Neural cell (in vitro differentiated cells): ENCODE data around the gene DPP9. TPM values are rescaled to one million over a fixed set of nuclear protein-coding genes. Genes with fewer than 3 reads are reported as not detected.

ENCODE experiments used
- H2AFZ ChIP-seq: fragments of 200-600, 300-800 bp; sonication (generic), shearing (Covaris generic); 2 replicates; pipeline ENCODE4 v1.6.0; 2014; ENCODE audit warnings: low read depth, mild to moderate bottlenecking, antibody characterized with exemption, low read length, moderate library complexity
- H3F3A ChIP-seq: fragments of 200-600 bp; shearing (Covaris generic); 2 replicates; pipeline ENCODE4 v1.6.1; 2016; ENCODE audit warnings: mild to moderate bottlenecking, moderate library complexity, mixed read lengths, antibody characterized with exemption, low read length; ENCODE audit not compliant: insufficient read depth, poor library complexity, severe bottlenecking
- H3K27ac ChIP-seq: fragments of 200-600, 300-800 bp; sonication (generic), shearing (Covaris generic); 2 replicates; pipeline ENCODE4 v1.5.1; 2014; ENCODE audit warnings: mild to moderate bottlenecking, low read length, moderate library complexity
- H3K27me3 ChIP-seq: fragments of 300-800, 200-600 bp; sonication (generic), shearing (Covaris generic); 2 replicates; pipeline ENCODE4 v1.6.0; 2014; ENCODE audit warnings: mild to moderate bottlenecking, low read depth, low read length, moderate library complexity; ENCODE audit not compliant: insufficient read depth
- H3K36me3 ChIP-seq: fragments of 300-800, 200-600 bp; sonication (generic), shearing (Covaris generic); 2 replicates; pipeline ENCODE4 v1.5.1; 2014; ENCODE audit warnings: mild to moderate bottlenecking, antibody characterized with exemption, low read length, moderate library complexity; ENCODE audit not compliant: insufficient read depth
- H3K4me2 ChIP-seq: fragments of 300-800, 200-600 bp; sonication (generic), shearing (Covaris generic); 2 replicates; pipeline ENCODE4 v1.6.0; 2014; ENCODE audit warnings: mild to moderate bottlenecking, low read length
- H3K4me3 ChIP-seq: fragments of 300-800, 200-600 bp; sonication (generic), shearing (Covaris generic); 2 replicates; pipeline ENCODE4 v1.5.1; 2014; ENCODE audit warnings: mild to moderate bottlenecking, low read length, moderate library complexity
- H3K79me2 ChIP-seq: fragments of 200-600 bp; shearing (Covaris generic); replicated peaks from 2 replicates; pipeline ENCODE4 v1.6.0; 2014; ENCODE audit warnings: mild to moderate bottlenecking, low read length, moderate library complexity; ENCODE audit not compliant: insufficient read depth
- H3K9ac ChIP-seq: fragments of 300-800, 200-600 bp; sonication (generic), shearing (Covaris generic); 2 replicates; pipeline ENCODE4 v1.6.1; 2016; ENCODE audit warnings: mild to moderate bottlenecking, low read length, mixed read lengths
- H3K9me2 ChIP-seq: fragments of 200-600 bp; shearing (Covaris generic); 2 replicates; pipeline ENCODE4 v1.6.1; 2016; ENCODE audit warnings: mild to moderate bottlenecking, low read length, mixed read lengths; ENCODE audit not compliant: insufficient read depth
- H3K9me3 ChIP-seq: fragments of 200-600, 300-800 bp; sonication (generic), shearing (Covaris generic); 2 replicates; pipeline ENCODE4 v1.6.1; 2016; ENCODE audit warnings: mild to moderate bottlenecking, mixed run types, low read length, moderate library complexity, mixed read lengths
- H4K20me1 ChIP-seq: fragments of 200-600 bp; shearing (Covaris generic); 2 replicates; pipeline ENCODE4 v1.6.1; 2016; ENCODE audit warnings: mild to moderate bottlenecking, mixed run types; ENCODE audit not compliant: insufficient read depth
- EP300 ChIP-seq: fragments of 450-650 bp; conservative IDR thresholded peaks from 2 replicates; pipeline ENCODE4 v1.6.1; 2014; ENCODE audit warnings: antibody characterized with exemption, mild to moderate bottlenecking, moderate library complexity; ENCODE audit not compliant: poor library complexity, severe bottlenecking
- EZH2 ChIP-seq: fragments of 200-600, 300-800 bp; shearing (Covaris generic), sonication (generic); IDR thresholded peaks from 2 replicates; pipeline ENCODE4 v1.6.1; 2014; ENCODE audit warnings: antibody characterized with exemption, low read length, borderline replicate concordance, mild to moderate bottlenecking; ENCODE audit not compliant: insufficient read depth, poor library complexity, severe bottlenecking
- MXI1 ChIP-seq: fragments of 450-650 bp; conservative IDR thresholded peaks from 2 replicates; pipeline ENCODE4 v1.6.1; 2014; ENCODE audit warnings: antibody characterized with exemption, mild to moderate bottlenecking; ENCODE audit not compliant: poor library complexity, severe bottlenecking
- POLR2AphosphoS5 ChIP-seq: IDR thresholded peaks from 2 replicates; pipeline ENCODE4 v1.6.1; 2012
- RAD21 ChIP-seq: fragments of 450-650 bp; conservative IDR thresholded peaks from 2 replicates; pipeline ENCODE4 v1.6.1; 2014; ENCODE audit warnings: antibody characterized with exemption, mild to moderate bottlenecking, moderate library complexity
- SMC3 ChIP-seq: fragments of 450-650 bp; conservative IDR thresholded peaks from 2 replicates; pipeline ENCODE4 v1.6.1; 2014; ENCODE audit warnings: antibody characterized with exemption, mild to moderate bottlenecking, moderate library complexity; ENCODE audit not compliant: poor library complexity
- TAF1 ChIP-seq: IDR thresholded peaks from 2 replicates; pipeline ENCODE4 v1.6.1; 2012; ENCODE audit warnings: low read depth
- polyA plus RNA-seq: library from polyadenylated mRNA; depleted of rRNA; stranded (reverse); fragments of >200 nt; gene quantifications from 2 replicates; pipeline ENCODE4 v1.2.3, GENCODE V29; 2014
- TF ChIP-seq, protein P1 (sequence below): fragments of 450-650 bp; IDR thresholded peaks from 2 replicates; pipeline ENCODE4 v1.5.1; 2014; ENCODE audit warnings: antibody characterized with exemption, mild to moderate bottlenecking, moderate library complexity; ENCODE audit not compliant: poor library complexity, severe bottlenecking
- TF ChIP-seq, protein P2 (sequence below): IDR thresholded peaks from 2 replicates; pipeline ENCODE4 v1.6.1; 2012; ENCODE audit warnings: borderline replicate concordance

Gene DPP9
- polyA plus RNA-seq, 1 donor from 2014 or later = 11.7 TPM

DNA sequence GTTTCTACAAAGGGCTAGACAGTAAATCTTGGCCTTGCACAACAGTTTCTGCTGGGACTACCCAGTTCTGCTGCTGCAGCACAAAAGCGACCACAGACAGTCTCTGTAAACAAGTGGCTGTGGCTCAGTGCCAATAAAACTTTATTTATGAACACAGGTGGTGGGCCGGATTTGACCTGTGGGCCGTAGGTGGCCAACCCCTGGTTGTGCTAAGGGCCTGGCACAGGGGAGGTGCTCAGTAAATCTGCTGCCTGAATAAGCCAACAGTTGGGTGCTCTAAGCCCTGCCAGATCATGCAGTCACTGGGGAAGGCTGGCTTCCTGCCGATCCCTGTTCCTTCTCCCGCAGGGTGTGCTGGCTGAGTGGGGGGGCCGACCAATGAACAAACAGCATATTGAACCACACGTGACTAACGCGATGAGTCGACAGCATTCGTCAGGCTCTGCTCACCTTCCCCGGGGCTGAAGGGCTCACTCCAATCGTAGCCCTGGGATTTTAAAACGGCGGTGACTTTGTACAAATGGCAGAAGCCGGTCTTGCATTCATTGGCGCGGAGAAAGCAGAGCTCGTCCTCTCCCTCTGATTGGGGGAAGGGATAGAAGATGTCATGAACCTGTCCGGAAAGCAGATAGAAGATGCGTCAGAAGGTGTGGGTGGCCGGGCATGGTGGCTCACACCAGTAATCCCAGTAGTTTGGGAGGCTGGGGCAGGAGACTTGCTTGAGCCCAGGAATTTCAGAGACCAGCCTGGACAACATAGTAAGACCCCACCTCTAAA lies 29.2 kb downstream of the DPP9 start:
- Histone ChIP-seq H3K27ac (no peak overlapping the region), H3K36me3 (no peaks in the 10 kb centered on the region), H2AFZ (no peak overlapping the region), H4K20me1 (no peaks in the 10 kb centered on the region), H3K9ac (no peak overlapping the region), H3K4me3 (no peak overlapping the region), H3K27me3 (no peaks in the 10 kb centered on the region), H3K79me2 (no peaks in the 10 kb centered on the region), H3F3A (no peaks in the 10 kb centered on the region), H3K9me3 (no peaks in the 10 kb centered on the region), H3K9me2 (no peaks in the 10 kb centered on the region), H3K4me2 (no peak overlapping the region)
- TF ChIP-seq SMC3 (no peak), RAD21 (no peak), EZH2 (no peak), POLR2AphosphoS5 (no peak), EP300 (no peak), TAF1 (no peak), MXI1 (no peak)
- TF ChIP-seq, protein P1, sequence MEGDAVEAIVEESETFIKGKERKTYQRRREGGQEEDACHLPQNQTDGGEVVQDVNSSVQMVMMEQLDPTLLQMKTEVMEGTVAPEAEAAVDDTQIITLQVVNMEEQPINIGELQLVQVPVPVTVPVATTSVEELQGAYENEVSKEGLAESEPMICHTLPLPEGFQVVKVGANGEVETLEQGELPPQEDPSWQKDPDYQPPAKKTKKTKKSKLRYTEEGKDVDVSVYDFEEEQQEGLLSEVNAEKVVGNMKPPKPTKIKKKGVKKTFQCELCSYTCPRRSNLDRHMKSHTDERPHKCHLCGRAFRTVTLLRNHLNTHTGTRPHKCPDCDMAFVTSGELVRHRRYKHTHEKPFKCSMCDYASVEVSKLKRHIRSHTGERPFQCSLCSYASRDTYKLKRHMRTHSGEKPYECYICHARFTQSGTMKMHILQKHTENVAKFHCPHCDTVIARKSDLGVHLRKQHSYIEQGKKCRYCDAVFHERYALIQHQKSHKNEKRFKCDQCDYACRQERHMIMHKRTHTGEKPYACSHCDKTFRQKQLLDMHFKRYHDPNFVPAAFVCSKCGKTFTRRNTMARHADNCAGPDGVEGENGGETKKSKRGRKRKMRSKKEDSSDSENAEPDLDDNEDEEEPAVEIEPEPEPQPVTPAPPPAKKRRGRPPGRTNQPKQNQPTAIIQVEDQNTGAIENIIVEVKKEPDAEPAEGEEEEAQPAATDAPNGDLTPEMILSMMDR = no peak
- TF ChIP-seq, protein P2, sequence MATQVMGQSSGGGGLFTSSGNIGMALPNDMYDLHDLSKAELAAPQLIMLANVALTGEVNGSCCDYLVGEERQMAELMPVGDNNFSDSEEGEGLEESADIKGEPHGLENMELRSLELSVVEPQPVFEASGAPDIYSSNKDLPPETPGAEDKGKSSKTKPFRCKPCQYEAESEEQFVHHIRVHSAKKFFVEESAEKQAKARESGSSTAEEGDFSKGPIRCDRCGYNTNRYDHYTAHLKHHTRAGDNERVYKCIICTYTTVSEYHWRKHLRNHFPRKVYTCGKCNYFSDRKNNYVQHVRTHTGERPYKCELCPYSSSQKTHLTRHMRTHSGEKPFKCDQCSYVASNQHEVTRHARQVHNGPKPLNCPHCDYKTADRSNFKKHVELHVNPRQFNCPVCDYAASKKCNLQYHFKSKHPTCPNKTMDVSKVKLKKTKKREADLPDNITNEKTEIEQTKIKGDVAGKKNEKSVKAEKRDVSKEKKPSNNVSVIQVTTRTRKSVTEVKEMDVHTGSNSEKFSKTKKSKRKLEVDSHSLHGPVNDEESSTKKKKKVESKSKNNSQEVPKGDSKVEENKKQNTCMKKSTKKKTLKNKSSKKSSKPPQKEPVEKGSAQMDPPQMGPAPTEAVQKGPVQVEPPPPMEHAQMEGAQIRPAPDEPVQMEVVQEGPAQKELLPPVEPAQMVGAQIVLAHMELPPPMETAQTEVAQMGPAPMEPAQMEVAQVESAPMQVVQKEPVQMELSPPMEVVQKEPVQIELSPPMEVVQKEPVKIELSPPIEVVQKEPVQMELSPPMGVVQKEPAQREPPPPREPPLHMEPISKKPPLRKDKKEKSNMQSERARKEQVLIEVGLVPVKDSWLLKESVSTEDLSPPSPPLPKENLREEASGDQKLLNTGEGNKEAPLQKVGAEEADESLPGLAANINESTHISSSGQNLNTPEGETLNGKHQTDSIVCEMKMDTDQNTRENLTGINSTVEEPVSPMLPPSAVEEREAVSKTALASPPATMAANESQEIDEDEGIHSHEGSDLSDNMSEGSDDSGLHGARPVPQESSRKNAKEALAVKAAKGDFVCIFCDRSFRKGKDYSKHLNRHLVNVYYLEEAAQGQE = no peak

DNA sequence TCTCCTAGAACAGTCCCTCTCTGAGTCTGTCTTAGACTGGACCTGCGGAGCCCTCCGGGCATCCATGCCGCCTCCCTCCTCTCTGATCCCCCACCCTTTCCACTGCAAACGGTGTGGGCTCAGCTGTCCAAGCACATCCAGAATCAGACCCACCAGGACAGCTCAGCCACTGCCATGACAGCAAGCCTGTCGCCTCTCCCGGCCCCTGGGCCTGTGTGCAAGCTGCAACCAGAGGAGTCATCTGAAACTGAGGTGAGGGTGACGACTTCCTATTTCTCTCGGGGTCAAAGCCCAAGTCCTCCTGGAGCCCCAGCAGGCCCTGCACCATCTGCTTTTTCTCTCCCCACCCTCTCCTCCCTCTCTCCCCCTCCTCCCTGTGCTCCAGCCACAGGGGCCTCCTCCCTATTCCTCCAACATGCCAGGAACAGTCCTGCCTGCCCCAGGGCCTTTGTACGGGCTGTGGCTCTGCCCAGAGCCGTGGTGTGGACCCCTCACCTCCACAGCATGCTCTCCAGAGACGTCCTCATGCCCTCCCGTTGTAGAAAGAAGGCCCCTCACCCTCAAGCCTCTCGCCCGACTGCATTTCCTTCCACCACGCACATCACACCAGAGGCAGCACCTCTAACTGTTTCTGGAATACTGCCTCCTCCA lies 30.0 kb downstream of the DPP9 start:
- Histone ChIP-seq H3K9me3 (no peaks in the 10 kb centered on the region), H3K27me3 (no peaks in the 10 kb centered on the region), H3F3A (no peaks in the 10 kb centered on the region), H3K9ac (no peak overlapping the region), H3K4me2 (no peak overlapping the region), H3K79me2 (no peaks in the 10 kb centered on the region), H3K36me3 (no peaks in the 10 kb centered on the region), H3K9me2 (no peaks in the 10 kb centered on the region), H2AFZ (no peak overlapping the region), H3K27ac (no peak overlapping the region), H4K20me1 (no peaks in the 10 kb centered on the region), H3K4me3 (no peak overlapping the region)
- TF ChIP-seq RAD21 = no peak
- no peak for TF ChIP-seq EZH2
- TF ChIP-seq TAF1 = no peak
- TF ChIP-seq, protein P2 = no peak
- TF ChIP-seq, protein P1 = no peak
- no peak for TF ChIP-seq MXI1
- TF ChIP-seq EP300 = no peak
- TF ChIP-seq SMC3 = no peak
- no peak for TF ChIP-seq POLR2AphosphoS5
